NCI-H187 (cell line): ENCODE measurements around the gene TYW1.
"Not testable (repeated sequence)": the region's sequence is repeated elsewhere in the genome, so short reads cannot be mapped to it uniquely, and the experiment has no call there.

Source experiments
- DNase-seq, 2 experiments: peaks; one replicate each; lab custom pipeline; 2025; lab: John Stamatoyannopoulos, UW

Gene TYW1

GRCh38 chr7:66996444-66997191, at the start of gene TYW1:
Gene TYW1, plus strand, starts transcription at chr7:66996833. Its CDS starts 146 bp downstream, at chr7:66996979.
- DNase-seq, result peak; percentile 98 to 99

DNA sequence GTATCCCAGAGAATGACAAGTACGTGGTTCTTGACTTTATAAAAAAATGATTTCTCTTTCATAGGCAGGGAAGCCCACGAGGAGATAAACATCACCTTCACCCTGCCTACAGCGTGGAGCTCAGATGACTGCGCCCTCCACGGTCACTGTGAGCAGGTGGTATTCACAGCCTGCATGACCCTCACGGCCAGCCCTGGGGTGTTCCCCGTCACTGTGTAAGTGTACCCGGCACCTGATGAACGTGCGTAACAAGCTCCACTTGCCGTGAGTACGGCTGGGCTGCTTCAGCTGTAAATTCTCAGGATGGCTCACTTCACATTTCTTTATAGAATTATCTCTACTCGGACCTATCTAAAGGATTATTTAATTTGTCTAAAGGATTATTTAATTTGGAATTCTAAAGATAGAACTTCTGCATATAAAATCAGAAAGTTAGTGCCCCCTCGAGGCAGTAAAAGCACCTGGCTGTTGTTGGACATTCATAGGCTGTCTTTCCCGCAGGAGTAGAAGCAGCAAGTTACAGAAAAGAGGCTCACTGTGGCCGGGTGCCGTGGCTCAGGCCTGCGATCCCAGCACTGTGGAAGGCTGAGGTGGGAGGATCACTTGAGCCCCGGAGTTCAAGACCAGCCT, 48.0 kb upstream of the TYW1 start:
- DNase-seq, result no peak

GRCh38 chr7:66950311-66950710, 46.3 kb upstream of the TYW1 start:
- DNase-seq, result no peak

DNA sequence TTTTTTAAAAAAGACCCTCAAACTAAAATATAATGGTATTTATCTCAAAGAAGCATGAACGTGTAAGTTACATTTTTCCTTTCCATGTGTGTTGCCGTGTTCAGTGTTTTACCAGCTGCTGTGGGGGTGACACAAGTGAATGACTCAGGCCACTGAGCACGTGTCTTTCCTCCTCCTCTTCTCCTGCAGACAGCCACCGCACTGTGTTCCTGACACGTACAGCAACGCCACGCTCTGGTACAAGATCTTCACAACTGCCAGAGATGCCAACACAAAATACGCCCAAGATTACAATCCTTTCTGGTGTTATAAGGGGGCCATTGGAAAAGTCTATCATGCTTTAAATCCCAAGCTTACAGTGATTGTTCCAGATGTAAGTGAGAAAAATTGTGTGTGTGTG, 45.9 kb upstream of the TYW1 start:
- no peak for DNase-seq

DNA sequence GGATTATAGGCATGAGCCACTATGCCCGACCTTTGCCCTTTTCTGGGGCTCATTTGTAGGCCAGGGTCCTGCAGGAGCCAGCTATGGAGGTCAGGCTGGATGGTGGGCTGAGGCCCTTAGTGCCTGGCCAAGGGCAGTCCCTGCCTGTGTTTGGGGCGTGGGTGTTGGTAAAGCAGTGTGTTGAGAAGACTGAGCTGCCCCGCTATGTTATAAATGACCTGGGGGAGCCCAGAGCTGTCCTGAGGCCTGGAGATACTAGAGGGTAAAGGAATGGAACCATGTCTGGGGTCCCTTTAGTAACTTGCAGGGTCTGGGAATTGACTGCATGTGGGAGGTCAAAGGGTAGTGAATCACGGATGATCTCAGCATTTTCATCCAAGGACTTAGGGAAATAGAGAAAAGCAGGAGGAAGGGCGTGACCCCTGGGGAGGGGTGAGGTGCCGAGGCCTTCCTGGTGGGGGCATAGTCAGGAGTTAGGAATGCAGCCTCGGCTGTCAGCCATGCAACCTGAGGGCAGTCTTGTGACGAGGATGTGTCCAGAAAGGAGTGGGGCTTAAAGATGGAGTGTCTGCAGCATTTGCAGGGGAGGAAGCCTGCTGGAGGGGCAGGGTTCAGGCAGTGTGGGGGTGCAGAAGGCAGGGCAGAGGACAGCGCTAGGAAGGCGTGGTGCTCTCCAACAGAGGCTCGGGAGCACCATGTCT, 44.1 kb upstream of the TYW1 start:
- no peak for DNase-seq

GRCh38 chr7:66953044-66953427, 43.6 kb upstream of the TYW1 start:
- no peak for DNase-seq

- no peak for DNase-seq
Measured at GRCh38 chr7:66957595-66958290, 38.9 kb upstream of the TYW1 start.

GRCh38 chr7:66958538-66959350, 37.9 kb upstream of the TYW1 start:
- DNase-seq, result no peak

DNA sequence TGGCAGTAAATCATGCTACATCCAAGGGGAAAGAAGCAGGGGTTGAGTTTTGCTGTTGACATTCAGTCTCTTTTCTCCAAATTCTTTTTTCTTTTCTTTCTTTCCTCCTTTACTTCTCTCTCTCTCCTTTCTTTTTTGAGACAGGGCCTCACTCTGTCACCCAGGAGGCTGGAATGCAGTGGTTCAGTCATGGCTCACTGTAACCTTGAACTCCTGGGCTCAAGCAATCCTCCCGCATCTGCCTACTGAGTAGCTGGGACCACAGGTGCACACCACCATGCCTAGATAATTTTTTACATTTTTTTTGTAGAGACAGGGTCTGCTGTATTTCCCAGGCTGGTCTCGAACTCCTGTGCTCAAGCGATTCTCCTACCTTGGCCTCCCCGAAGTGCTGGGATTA, 36.4 kb upstream of the TYW1 start:
- no peak for DNase-seq

DNA sequence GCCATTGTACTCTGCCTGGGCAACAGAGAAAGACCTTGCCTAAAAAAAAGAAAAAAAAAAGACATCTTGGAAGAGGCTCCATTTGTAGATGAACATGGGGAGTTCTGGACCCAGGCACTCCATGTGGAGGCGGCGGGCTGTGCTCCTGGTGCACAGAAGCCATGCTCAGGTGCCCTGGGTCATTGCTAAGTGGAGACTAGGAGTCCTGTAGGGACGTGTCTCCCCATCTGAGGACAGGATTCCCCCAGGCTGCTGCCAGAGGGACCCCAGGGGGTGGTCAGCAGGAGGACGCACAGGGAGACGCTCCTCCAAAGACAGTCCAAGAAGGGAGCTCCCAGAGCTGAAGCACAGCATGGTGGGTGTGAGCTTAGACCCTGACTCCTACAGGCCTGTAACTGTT, 35.5 kb upstream of the TYW1 start:
- no peak for DNase-seq

DNA sequence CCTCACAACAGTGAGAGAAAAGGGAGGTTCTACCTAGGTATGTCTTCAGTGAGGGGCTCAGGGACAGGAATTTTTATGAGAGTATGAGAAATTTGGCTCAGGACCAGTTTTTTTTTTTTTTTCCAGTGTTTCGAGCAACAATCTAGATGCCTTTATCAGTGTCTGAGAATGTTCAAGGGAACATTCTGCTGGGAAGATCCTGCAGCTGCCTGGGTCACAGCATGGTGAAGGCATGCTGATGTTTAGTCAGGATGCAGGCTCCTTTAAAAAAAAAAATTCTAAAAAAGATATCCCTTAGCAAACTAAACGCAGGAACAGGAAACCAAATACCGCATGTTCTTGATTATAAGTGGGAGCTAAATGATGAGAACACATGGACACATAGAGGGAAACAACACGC, 32.2 kb upstream of the TYW1 start:
- DNase-seq, result no peak

DNA sequence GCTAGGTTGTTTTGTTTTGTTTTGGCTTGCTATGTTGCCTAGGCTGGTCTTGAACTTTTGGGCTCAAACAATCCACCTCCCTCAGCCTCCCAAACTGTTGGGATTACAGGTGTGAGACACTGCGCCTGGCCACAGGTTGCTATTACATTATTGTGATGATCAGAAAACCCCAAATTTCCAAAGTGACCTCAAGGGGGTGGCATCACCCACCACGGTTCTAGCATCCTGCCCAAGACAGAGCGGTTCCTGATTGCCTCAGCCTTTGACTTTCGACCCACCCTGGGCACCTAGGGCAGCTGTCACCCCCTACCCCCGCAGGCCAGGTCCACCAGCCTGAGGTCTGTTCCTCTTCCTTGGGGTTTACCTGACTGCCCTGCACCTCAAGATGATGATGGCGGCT, 29.6 kb upstream of the TYW1 start:
- DNase-seq, result no peak

GRCh38 chr7:66969001-66969400, 27.6 kb upstream of the TYW1 start:
- not testable (repeated sequence) for DNase-seq

DNA sequence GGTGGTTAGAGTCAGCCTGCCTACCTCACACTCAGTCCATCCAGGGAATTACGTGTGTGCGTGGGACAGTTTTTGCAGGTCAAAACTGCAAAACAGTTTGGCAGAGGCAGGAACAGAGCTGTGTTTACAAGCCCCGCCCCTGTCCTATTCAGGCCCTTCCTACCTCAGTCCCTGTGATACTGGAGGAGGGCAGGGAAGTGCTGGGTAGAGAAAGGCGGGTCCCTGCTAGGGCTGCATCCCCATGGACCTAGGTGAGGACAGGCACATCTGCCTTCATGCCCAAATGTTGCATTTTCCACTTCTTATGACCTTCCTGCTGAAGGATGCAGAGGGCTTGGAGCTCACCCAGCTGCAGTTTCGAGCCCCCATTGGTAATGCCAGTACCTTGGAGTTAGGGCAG, 26.3 kb upstream of the TYW1 start:
- DNase-seq, result no peak

- DNase-seq, result no peak
Measured at GRCh38 chr7:66974986-66975590, 21.5 kb upstream of the TYW1 start.

DNA sequence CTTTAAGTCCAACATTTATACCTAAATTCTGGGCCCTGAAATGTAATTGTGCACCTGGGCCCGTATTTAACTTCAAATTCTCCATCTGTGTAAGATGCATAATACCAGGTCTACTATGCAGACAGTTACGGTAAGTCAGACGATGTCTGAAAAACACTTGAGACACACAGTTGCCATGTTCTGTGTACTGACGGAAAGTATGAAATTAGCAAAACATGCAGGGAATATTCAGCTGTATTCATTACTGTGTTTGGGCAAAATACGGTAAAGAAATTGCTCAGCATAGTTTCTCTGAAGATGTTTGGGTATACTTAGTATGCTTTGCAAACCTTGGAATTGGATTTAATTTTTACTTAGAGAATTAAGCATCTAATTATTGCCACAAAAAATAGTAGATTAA, 18.3 kb upstream of the TYW1 start:
- DNase-seq, result not testable (repeated sequence)

DNA sequence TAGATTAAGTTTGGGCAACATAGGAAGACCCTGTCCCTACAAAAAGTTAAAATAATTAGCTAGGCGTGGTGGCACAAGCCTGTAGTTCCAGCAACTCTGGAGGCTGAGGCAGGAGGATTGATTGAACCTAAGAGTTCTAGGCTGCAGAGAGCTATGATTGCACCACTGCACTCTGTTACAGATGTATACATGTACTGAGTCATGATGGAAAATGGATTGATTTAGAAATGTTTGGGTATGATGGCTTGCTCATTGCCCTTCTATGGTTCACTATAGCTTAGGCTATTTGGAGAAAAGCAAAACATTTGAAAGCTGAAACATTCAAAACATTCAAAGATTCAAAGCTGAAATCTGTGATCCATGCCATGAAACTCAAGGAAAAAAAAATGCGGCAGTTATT, 17.6 kb upstream of the TYW1 start:
- DNase-seq, result not testable (repeated sequence)

GRCh38 chr7:66980336-66980735, 16.3 kb upstream of the TYW1 start:
- not testable (repeated sequence) for DNase-seq

DNA sequence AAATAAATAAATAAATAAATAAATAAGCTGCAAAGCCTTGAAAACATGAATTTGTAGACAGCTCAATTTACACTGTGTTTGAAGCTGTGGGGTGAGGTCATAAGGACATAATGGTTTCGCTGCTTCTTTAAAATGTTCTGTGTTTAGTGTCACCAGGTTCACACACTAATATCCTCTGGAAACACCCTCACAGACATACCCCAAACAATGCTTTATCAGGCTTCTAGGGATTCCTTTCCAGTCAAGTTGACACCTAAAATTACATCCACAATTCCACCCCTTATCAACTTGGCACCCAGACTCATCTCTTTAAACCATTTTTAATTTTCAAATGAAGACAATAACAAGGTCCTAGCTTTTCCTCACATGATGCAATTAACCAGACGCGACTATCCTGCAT, 7.1 kb upstream of the TYW1 start:
- DNase-seq, result not testable (repeated sequence)

DNA sequence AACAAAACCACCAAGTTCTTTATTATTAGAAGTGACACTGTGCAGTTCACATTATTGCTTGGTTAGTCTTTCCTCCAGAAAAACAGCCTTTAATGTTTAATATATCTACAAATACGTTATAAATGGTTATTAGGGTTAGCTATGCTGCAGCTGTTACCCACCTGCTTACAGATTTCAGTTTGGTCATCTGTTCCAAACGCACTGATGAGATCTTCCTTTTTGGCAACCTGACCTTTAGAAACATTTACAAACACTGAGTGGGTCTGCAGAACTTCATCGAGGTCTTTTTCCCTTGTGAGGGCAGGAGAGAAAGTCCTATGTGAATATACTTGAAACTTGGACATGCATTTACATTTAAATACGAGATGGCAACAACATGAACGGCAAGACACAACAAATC, 2.6 kb upstream of the TYW1 start:
- not testable (repeated sequence) for DNase-seq

- DNase-seq, result not testable (repeated sequence)
Measured at GRCh38 chr7:66994691-66995049, 2.0 kb upstream of the TYW1 start.
